Measurements from ENCODE around the gene CRK.

DNA sequence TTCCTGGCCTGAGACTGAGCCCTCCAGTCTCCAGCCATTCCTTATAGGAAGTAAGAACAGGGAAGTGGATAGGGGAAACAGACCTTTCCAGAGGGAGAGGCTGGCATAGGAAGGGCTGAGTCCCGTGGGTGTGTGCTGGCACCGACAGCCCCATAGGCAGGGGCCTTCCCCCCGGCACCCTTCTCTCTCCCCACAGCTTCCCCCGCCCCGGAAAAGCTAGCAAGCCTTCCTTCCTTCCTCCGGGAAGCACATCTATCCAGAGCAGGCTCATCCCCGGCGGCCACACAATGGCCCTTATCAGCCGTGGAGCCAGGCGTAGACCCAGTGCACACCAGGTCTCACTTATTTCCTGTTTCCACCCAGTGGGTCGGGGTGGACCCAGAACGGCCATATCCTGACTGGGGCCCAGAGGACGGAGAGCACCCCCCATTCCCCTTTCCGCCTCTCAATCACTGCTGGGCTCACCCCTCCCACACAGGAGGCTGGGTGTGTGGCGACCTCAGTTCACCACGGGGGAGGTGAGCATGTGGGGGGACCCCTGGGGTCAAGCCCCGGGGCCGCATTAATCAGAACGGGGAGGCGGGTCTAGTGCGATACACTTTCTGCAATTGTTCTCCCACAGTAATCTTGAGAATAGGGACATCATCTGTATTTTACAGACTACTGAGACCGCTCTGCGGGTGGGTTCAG lies 37.4 kb upstream of the CRK start:
- TF ChIP-seq, protein P1, sequence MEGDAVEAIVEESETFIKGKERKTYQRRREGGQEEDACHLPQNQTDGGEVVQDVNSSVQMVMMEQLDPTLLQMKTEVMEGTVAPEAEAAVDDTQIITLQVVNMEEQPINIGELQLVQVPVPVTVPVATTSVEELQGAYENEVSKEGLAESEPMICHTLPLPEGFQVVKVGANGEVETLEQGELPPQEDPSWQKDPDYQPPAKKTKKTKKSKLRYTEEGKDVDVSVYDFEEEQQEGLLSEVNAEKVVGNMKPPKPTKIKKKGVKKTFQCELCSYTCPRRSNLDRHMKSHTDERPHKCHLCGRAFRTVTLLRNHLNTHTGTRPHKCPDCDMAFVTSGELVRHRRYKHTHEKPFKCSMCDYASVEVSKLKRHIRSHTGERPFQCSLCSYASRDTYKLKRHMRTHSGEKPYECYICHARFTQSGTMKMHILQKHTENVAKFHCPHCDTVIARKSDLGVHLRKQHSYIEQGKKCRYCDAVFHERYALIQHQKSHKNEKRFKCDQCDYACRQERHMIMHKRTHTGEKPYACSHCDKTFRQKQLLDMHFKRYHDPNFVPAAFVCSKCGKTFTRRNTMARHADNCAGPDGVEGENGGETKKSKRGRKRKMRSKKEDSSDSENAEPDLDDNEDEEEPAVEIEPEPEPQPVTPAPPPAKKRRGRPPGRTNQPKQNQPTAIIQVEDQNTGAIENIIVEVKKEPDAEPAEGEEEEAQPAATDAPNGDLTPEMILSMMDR (IDR thresholded peaks at IDR 0.05; ENCODE audit: low read length): no peak
- no peak for TF ChIP-seq EZH2phosphoT487 (IDR thresholded peaks at IDR 0.05; ENCODE audit: low read length)
- TF ChIP-seq EZH2 (optimal IDR thresholded peaks at IDR 0.05; ENCODE audit: low read depth, low read length): no peak

Data from MM.1S (cell line).